Adrenal gland (tissue), 12 donors: ENCODE measurements around the gene SHISA7. TPM values are rescaled to one million over a fixed set of nuclear protein-coding genes. Genes with fewer than 3 reads are reported as not detected.
"Not testable (repeated sequence)": the region's sequence is repeated elsewhere in the genome, so short reads cannot be mapped to it uniquely, and the experiment has no call there.

Source experiments
- DNase-seq, 7 donors: peaks; one replicate each; pipeline ENCODE4 v3.0.0-alpha.2; 2019 to 2020
- H3K27ac ChIP-seq, 5 donors: fragments of 200-600 bp; sonication (generic) in 4 of 5; 1 replicate in 3 of 5; 2 replicates in 2 of 5; pipeline versions ENCODE4 v1.5.1 to v1.8.0; 2016 to 2020; ENCODE audit warnings: mild to moderate bottlenecking in 1 of 5
- H3K27me3 ChIP-seq: fragments of 200-600 bp; 2 replicates; pipeline ENCODE4 v1.8.0; 2021
- H3K36me3 ChIP-seq, 2 donors: fragments of 200-600 bp; replicated peaks in 1 of 2; 1 replicate in 1 of 2; 2 replicates in 1 of 2; pipeline versions ENCODE4 v1.5.1 to v1.8.0; 2018 to 2022
- H3K4me1 ChIP-seq, 2 donors: fragments of 200-600 bp; replicated peaks in 1 of 2; 1 replicate in 1 of 2; 2 replicates in 1 of 2; pipeline versions ENCODE4 v1.5.1 to v1.8.0; 2018 to 2021
- H3K4me3 ChIP-seq, 4 donors: fragments of 200-600 bp; sonication (generic) in 3 of 4; one replicate each; pipeline ENCODE4 v1.5.1; 2016 to 2018
- H3K9me3 ChIP-seq, 3 donors: fragments of 200-600 bp; sonication (generic) in 1 of 3; replicated peaks in 1 of 3; 1 replicate in 2 of 3; 2 replicates in 1 of 3; pipeline versions ENCODE4 v1.5.1 to v1.8.0; 2016 to 2021
- POLR2A ChIP-seq, 2 donors: fragments of 450-650 bp; IDR thresholded peaks; one replicate each; pipeline ENCODE4 v1.6.1; 2017; ENCODE audit warnings: antibody characterized with exemption in 2 of 2, mild to moderate bottlenecking in 2 of 2, moderate library complexity in 1 of 2
- WGBS, 4 donors: extraction: QIAGEN DNeasy Blood & Tissue Kit in 2 of 4; methylation state at CpG; one replicate each; pipeline versions ENCODE4 v1.1.5 to v1.1.7; 2013 to 2017; 5-methylcytosine and 5-hydroxymethylcytosine counted together
- intact Hi-C, 2 donors: fragments of 100-400 bp; cut with DNase I; formaldehyde crosslinking; loops; one replicate each; pipeline versions ENCODE4 v1.14.1 to v1.15.0; 2022 to 2023
- polyA plus RNA-seq, 3 donors: library from polyadenylated mRNA; stranded (reverse); fragments of 200-250 nt in 2 of 3; fragments of 350-450 nt in 1 of 3; fragmentation: Illumina TruSeq in 1 of 3; extraction: RNeasy Lipid Tissue Mini Kit (QIAGEN cat#74804) in 1 of 3; gene quantifications; one replicate each; pipeline ENCODE4 v1.2.3, GENCODE V29; 2013 to 2014
- total RNA-seq, 9 donors: library from RNA; depleted of rRNA in 4 of 9; stranded (reverse); fragments of >200 nt in 4 of 9; fragments of 120-200 nt in 1 of 9; fragmentation: NEBNext Ultra II Directional in 1 of 9; extraction: Animal tissue kit (Norgen Biotek cat#: 25700) in 1 of 9; gene quantifications; one replicate each; pipeline versions ENCODE4 v1.1.0 to v1.2.4, GENCODE V29; 2013 to 2023
- TF ChIP-seq, protein P1 (sequence below), 6 experiments: fragments of 450-650 bp in 4 of 6; fragments of 200-600 bp in 2 of 6; sonication (generic) in 1 of 6; IDR thresholded peaks; 1 replicate in 5 of 6; 2 replicates in 1 of 6; pipeline versions ENCODE4 v1.5.1 to v1.8.0; 2016 to 2021; ENCODE audit warnings: antibody characterized with exemption in 6 of 6, mild to moderate bottlenecking in 2 of 6, moderate library complexity in 1 of 6
- donor health status: healthy with polysubstance abuse.
- donor health status: Bipolar disorder and iron deficiency.
- donor health status: DM: yes; HTN: yes; CAD: no.
- donor health status: DM: no; HTN: no; CAD: no.
- donor health status: DM: no; HTN: no; CAD: no.
- donor health status: DM: yes; HTN: yes; CAD: no.

The SHISA7 gene
- total and polyA plus RNA-seq, 12 donors = 0.08 to 1.3 (median 0.44) TPM; not detected in 4

DNA sequence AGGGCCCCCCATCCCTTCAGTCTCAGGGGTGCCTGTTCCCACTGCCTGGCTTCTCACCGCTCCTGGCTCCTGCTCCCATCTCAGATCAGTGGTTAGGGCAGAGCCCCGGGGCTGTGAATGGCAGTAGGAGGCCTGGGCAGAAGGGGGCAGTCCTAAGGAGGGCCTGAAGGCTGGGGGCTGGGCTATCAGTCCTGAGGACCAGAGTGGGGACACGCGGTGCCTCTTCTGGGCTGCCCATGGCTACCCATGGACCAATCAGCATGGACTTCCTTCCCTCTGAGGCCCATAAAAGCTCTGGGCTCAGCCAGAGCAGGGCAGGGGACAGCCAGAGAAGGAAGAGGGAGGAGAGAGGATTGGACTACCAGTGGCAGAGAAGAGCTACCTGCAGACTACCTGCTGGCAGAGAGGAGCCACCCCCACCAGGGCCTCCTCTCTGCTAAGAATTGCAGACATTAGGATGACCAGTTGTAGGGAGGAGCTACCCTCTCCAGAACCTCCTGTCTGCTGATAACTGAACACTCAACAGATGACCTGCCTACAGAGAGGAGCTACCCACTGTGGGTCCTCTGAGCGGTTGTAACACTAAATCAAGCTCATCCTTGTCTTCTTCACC is 23.4 kb downstream of the SHISA7 start:
- TF ChIP-seq POLR2A (IDR thresholded peaks at IDR 0.05) = no peak
- TF ChIP-seq, protein P1, sequence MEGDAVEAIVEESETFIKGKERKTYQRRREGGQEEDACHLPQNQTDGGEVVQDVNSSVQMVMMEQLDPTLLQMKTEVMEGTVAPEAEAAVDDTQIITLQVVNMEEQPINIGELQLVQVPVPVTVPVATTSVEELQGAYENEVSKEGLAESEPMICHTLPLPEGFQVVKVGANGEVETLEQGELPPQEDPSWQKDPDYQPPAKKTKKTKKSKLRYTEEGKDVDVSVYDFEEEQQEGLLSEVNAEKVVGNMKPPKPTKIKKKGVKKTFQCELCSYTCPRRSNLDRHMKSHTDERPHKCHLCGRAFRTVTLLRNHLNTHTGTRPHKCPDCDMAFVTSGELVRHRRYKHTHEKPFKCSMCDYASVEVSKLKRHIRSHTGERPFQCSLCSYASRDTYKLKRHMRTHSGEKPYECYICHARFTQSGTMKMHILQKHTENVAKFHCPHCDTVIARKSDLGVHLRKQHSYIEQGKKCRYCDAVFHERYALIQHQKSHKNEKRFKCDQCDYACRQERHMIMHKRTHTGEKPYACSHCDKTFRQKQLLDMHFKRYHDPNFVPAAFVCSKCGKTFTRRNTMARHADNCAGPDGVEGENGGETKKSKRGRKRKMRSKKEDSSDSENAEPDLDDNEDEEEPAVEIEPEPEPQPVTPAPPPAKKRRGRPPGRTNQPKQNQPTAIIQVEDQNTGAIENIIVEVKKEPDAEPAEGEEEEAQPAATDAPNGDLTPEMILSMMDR (IDR thresholded peaks at IDR 0.05) = no peak
- DNase-seq = no peak
- H3K27ac ChIP-seq = no peak overlapping the region
- H3K9me3 ChIP-seq = no peaks in the 10 kb centered on the region
- H3K36me3 ChIP-seq = no peaks in the 10 kb centered on the region
- intact Hi-C loops = loop anchor here (5.0 to 10.0 kb wide), 3 partner anchors 125 to 277 kb away; partner anchors contain the start of gene TNNT1 (in 1 of the 2)
- H3K27me3 ChIP-seq = no peaks in the 10 kb centered on the region
- no peaks in the 10 kb centered on the region for H3K4me1 ChIP-seq
- no peak overlapping the region for H3K4me3 ChIP-seq
- WGBS, 4 donors = 59 to 75% (median 70%) methylated on average over 3 to 5 of the region's 5 CpGs

DNA sequence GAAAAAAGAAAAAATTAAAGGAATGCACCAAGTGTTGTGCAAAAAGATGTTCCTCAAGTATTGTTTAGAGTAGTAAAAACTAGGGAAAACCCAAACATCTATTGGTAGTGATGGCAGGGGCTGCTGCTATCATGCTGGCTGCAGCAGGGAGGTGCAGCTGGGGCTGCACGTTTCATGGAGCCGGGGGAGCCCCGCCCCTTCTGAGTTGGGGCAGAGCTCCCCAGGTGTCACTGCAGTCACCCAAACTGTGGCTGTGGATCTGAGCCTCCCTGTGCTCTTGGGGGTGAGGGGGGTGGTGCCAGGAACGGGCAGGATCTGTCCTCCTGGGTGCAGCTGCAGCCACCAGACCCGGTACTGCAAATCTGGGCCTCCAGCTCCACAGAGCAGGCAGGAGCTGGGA is 24.0 kb downstream of the SHISA7 start:
- no peaks in the 10 kb centered on the region for H3K4me1 ChIP-seq
- intact Hi-C loops = loop anchor here (5.0 to 10.0 kb wide), 3 partner anchors 124 to 277 kb away; partner anchors contain the start of gene TNNT1 (in 1 of the 2)
- H3K36me3 ChIP-seq = no peaks in the 10 kb centered on the region
- H3K27me3 ChIP-seq = no peaks in the 10 kb centered on the region
- H3K4me3 ChIP-seq = no peak overlapping the region
- no peak overlapping the region for H3K27ac ChIP-seq
- no peaks in the 10 kb centered on the region for H3K9me3 ChIP-seq
- TF ChIP-seq, protein P1 (IDR thresholded peaks at IDR 0.05) = no peak
- TF ChIP-seq POLR2A (IDR thresholded peaks at IDR 0.05) = no peak
- no peak for DNase-seq
- WGBS, 4 donors = 48 to 75% (median 59%) methylated on average over 3 to 5 of the region's 5 CpGs

DNA sequence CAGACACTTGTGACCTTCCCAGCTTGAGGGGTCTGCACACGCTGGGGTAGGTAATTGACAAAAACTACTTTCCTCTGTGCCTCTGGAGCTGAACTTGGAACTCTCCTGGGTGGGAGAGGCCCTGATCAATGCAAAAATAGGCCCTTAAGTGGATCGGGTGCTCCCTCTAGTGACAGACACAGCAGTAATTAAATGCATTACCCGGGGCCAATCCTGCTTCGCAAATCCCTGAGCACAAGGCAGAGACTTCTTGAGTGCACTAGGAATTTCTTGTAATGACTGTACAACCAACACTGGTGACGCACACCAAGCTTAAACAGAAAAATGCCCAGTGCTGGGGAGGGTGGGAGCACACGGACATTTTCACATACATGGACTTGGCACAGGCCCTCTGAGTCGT is 24.9 kb downstream of the SHISA7 start:
- no peak overlapping the region for H3K27ac ChIP-seq
- no peak for TF ChIP-seq POLR2A (IDR thresholded peaks at IDR 0.05)
- TF ChIP-seq, protein P1 (IDR thresholded peaks at IDR 0.05) = peak; percentile 69 to 86 (median 76)
- no peaks in the 10 kb centered on the region for H3K9me3 ChIP-seq
- H3K4me3 ChIP-seq = no peak overlapping the region
- DNase-seq = peak; percentile 67 to 82 (median 76)
- WGBS, 4 donors = 11 to 19% (median 16%) methylated on average over 7 of the region's 7 CpGs
- H3K4me1 ChIP-seq = no peaks in the 10 kb centered on the region
- no peaks in the 10 kb centered on the region for H3K27me3 ChIP-seq
- intact Hi-C loops = loop anchor here (5.0 to 10.0 kb wide), 3 partner anchors 123 to 276 kb away; partner anchors contain the start of gene TNNT1 (in 1 of the 2)
- no peaks in the 10 kb centered on the region for H3K36me3 ChIP-seq

DNA sequence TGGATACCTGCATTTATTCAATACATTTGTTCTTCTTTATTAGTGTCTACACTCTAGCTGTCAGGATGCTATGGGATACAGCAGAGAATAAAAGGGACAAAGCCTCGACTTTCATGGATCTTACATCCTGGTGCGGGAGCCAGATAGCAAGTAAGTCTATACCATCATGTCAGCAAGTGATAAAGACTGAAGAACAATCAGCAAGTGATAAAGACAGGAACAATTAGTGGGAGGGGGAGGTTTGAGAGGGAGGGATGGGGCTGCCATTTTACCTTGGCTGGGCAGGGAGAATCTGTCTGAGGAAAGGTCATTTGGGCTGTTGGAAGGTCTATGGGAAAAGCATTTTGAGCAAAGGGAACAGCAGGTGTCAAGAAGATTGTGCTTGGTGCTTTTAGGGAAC is 32.9 kb downstream of the SHISA7 start:
- WGBS, 4 donors = 94 to 97% (median 96%) methylated on average over 2 of the region's 2 CpGs

DNA sequence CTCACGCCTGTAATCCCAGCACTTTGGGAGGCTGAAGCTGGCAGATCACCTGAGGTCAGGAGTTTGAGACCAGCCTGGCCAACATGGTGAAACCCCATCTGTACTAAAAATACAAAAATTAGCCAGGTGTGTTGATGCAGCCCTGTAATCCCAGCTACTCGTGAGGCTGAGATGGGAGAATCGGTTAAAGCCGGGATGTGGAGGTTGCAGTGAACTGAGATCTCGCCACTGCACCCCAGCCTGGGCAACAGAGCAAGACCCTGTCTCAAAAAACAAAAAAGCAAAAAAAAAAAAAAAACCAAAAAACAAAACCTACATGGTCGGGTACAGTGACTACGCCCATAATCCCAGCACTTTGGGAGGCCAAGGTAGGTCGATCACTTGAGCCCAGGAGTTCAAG is 33.9 kb downstream of the SHISA7 start:
- 94 to 98% (median 97%) methylated on average over 8 of the region's 8 CpGs for WGBS, 4 donors
- H3K4me3 ChIP-seq, H3K9me3 ChIP-seq, DNase-seq, H3K36me3 ChIP-seq, H3K27ac ChIP-seq, intact Hi-C loops, H3K27me3 ChIP-seq: not testable (repeated sequence)
- H3K4me1 ChIP-seq = peaks cover 6 to 24% of the 10 kb centered on the region in 2 donors

More for the DNA sequence above, 32.9 kb downstream of the SHISA7 start:
- intact Hi-C loops = loop anchor here (10.0 kb wide), 2 partner anchors 115 to 265 kb away; partner anchors contain the start of gene TNNT1 (in 1 of the 2)
- Histone ChIP-seq H3K36me3 (peaks cover 0 to 8% of the 10 kb centered on the region in 2 donors), H3K4me1 (peaks cover 6 to 24% of the 10 kb centered on the region in 2 donors), H3K4me3 (no peak overlapping the region), H3K27me3 (no peaks in the 10 kb centered on the region), H3K9me3 (no peaks in the 10 kb centered on the region), H3K27ac (no peak overlapping the region)
- TF ChIP-seq, protein P1 (IDR thresholded peaks at IDR 0.05) = no peak
- no peak for TF ChIP-seq POLR2A (IDR thresholded peaks at IDR 0.05)
- DNase-seq = no peak
